Natural killer cell (primary cell): ENCODE results near the gene PBLD. TPM values are rescaled to one million over a fixed set of nuclear protein-coding genes. Genes with fewer than 3 reads are reported as not detected.

Experiments
- ATAC-seq, 3 donors: fragments of 150-1000 bp in 2 of 3; fragments of 200-7000 bp in 1 of 3; cut with Tn5 transposase; 1 replicate in 1 of 3; 2 replicates in 2 of 3; pipeline ENCODE4 v1.10.0; 2021; ENCODE audit warnings: mild to moderate bottlenecking in 2 of 3, moderate library complexity in 2 of 3
- DNase-seq, 2 donors: peaks; one replicate each; pipeline versions ENCODE4 v3.0.0 to v3.0.0-alpha.2; 2013 to 2021; ENCODE audit warnings: mixed read lengths in 1 of 2
- H3K27ac ChIP-seq: one replicate; pipeline ENCODE4 v1.5.1; 2013; ENCODE audit warnings: mild to moderate bottlenecking, low read length
- H3K27me3 ChIP-seq: one replicate; pipeline ENCODE4 v1.6.1; 2013; ENCODE audit warnings: low read length; ENCODE audit not compliant: control insufficient read depth, insufficient read depth
- H3K36me3 ChIP-seq: one replicate; pipeline ENCODE4 v1.6.1; 2013; ENCODE audit warnings: low read length; ENCODE audit not compliant: control insufficient read depth, insufficient read depth
- H3K4me1 ChIP-seq: one replicate; pipeline ENCODE4 v1.6.1; 2013; ENCODE audit warnings: low read length; ENCODE audit not compliant: control insufficient read depth, insufficient read depth
- H3K4me3 ChIP-seq: one replicate; pipeline ENCODE4 v1.5.1; 2013; ENCODE audit warnings: low read length
- H3K9me3 ChIP-seq: one replicate; pipeline ENCODE4 v1.6.1; 2013; ENCODE audit warnings: low read length; ENCODE audit not compliant: control insufficient read depth, insufficient read depth
- H3K27ac Mint-ChIP-seq, 2 donors: one replicate each; pipeline ENCODE4 v1.8.0; 2022; ENCODE audit warnings: mild to moderate bottlenecking in 2 of 2, mixed read lengths in 2 of 2, moderate library complexity in 1 of 2
- H3K27me3 Mint-ChIP-seq, 2 donors: one replicate each; pipeline ENCODE4 v1.8.0; 2022; ENCODE audit warnings: low read depth in 2 of 2, mixed read lengths in 2 of 2
- H3K36me3 Mint-ChIP-seq: one replicate; pipeline ENCODE4 v1.8.0; 2022; ENCODE audit warnings: mixed read lengths
- H3K4me1 Mint-ChIP-seq, 2 donors: one replicate each; pipeline ENCODE4 v1.8.0; 2022; ENCODE audit warnings: mixed read lengths in 2 of 2
- H3K4me3 Mint-ChIP-seq: one replicate; pipeline ENCODE4 v1.8.0; 2022; ENCODE audit warnings: mild to moderate bottlenecking, moderate library complexity, mixed read lengths
- H3K9me3 Mint-ChIP-seq, 2 donors: one replicate each; pipeline ENCODE4 v1.8.0; 2022; ENCODE audit warnings: mixed read lengths in 2 of 2
- WGBS: methylation state at CpG from one replicate; pipeline ENCODE4 v1.1.7; 2013; ENCODE audit warnings: missing lambda C conversion rate; ENCODE audit not compliant: insufficient coverage; 5-methylcytosine and 5-hydroxymethylcytosine counted together
- intact Hi-C: fragments of 100-400 bp; cut with micrococcal nuclease; formaldehyde crosslinking; loops from one replicate; pipeline ENCODE4 v1.14.2; 2022
- total RNA-seq, 4 donors: library from RNA; stranded (reverse); fragments of 120-200 nt in 1 of 4; gene quantifications; one replicate each; pipeline versions ENCODE4 v1.2.3 to v1.2.4, GENCODE V29; 2013 to 2022
- TF ChIP-seq, protein P1 (sequence below): fragments of 200-600 bp; IDR thresholded peaks from one replicate; pipeline ENCODE4 v1.8.0; 2022; ENCODE audit warnings: antibody characterized with exemption

The PBLD gene
- total RNA-seq, 3 donors from 2014 or later (not counting 1 experiment from before 2014, with no cell fraction given) = 1.4 to 2.1 (median 1.4) TPM

DNA sequence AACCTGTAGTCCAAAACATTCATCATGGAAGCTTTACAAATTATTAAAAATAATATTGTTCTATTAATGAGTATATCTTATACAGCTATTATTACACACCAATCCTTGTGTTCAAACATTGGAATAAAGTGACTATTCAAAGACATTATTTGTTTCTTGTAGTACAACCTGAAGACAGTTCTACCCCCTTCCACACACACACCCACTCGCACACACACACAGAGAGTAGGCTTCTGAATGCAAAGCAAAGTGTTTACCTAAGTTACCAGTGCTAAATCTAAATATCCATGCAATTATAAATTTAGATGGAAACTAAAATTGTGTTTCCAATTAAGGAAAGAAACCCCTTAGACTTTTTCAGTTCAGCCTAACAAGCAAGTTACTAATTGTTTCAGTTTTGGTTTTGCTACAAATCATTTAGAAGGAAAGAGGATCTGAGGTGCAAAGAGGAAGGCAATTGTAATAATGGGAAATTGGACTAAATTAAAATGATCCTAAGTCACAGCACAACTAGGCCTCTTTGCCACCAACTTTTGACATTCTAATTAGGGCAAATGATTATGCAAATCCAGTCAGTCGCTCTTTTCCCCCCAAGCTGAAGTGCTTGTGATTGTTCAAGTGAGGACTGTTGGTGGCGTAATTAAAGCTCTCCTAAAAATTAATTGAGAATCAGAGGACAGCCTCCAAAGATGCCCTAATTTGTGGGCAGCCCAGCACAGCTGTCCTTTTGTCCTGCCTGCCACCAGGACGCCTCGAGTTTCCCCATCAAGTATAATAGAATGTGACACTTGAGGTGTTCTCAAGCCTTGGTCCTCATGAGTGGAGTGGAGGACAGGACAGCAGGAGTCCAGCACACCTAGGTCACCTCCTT lies 80.9 kb downstream of the PBLD start:
- Histone ChIP-seq H3K4me3 (no peak overlapping the region), H3K4me1 (no peaks in the 10 kb centered on the region), H3K9me3 (no peaks in the 10 kb centered on the region), H3K27ac (no peak overlapping the region), H3K27me3 (no peaks in the 10 kb centered on the region), H3K36me3 (no peaks in the 10 kb centered on the region)
- intact Hi-C loops = no loop called here
- peaks cover 9 to 17% of the 10 kb centered on the region in 2 donors for H3K27me3 Mint-ChIP-seq
- no peak for DNase-seq
- no peaks in the 10 kb centered on the region for H3K36me3 Mint-ChIP-seq
- TF ChIP-seq, protein P1, sequence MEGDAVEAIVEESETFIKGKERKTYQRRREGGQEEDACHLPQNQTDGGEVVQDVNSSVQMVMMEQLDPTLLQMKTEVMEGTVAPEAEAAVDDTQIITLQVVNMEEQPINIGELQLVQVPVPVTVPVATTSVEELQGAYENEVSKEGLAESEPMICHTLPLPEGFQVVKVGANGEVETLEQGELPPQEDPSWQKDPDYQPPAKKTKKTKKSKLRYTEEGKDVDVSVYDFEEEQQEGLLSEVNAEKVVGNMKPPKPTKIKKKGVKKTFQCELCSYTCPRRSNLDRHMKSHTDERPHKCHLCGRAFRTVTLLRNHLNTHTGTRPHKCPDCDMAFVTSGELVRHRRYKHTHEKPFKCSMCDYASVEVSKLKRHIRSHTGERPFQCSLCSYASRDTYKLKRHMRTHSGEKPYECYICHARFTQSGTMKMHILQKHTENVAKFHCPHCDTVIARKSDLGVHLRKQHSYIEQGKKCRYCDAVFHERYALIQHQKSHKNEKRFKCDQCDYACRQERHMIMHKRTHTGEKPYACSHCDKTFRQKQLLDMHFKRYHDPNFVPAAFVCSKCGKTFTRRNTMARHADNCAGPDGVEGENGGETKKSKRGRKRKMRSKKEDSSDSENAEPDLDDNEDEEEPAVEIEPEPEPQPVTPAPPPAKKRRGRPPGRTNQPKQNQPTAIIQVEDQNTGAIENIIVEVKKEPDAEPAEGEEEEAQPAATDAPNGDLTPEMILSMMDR = no peak
- H3K27ac Mint-ChIP-seq = no peak overlapping the region
- no peak overlapping the region for H3K4me3 Mint-ChIP-seq
- no peak for ATAC-seq
- H3K4me1 Mint-ChIP-seq = no peaks in the 10 kb centered on the region
- 79% methylated on average over 5 of the region's 5 CpGs for WGBS
- H3K9me3 Mint-ChIP-seq = no peaks in the 10 kb centered on the region

DNA sequence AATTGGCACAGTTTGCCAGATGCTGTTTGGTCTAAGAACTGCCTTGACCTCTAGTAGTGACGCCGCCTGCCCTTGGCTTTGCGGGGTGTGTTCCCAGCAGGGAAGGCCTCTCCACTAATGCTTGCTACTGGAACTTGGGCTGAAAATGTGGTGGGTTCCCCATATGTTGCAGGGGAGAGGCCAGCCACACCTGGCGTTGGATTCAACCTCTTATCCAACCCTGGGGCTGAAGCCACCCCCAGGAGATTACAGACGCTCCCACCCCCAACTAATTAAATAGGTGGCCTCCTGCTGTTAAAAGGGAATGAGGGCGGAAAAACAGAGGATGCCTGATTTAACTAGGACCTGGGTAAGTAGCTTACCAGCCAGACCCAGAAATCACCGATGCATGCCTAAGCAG lies 81.6 kb downstream of the PBLD start:
- WGBS = 99% methylated on average over 7 of the region's 7 CpGs
- Histone ChIP-seq H3K4me1 (no peaks in the 10 kb centered on the region), H3K9me3 (no peaks in the 10 kb centered on the region), H3K4me3 (no peak overlapping the region), H3K27ac (no peak overlapping the region), H3K27me3 (no peaks in the 10 kb centered on the region), H3K36me3 (no peaks in the 10 kb centered on the region)
- H3K4me1 Mint-ChIP-seq = no peaks in the 10 kb centered on the region
- peaks cover 3 to 10% of the 10 kb centered on the region in 2 donors for H3K27me3 Mint-ChIP-seq
- no peaks in the 10 kb centered on the region for H3K36me3 Mint-ChIP-seq
- intact Hi-C loops = no loop called here
- no peak overlapping the region for H3K27ac Mint-ChIP-seq
- TF ChIP-seq, protein P1 = no peak
- ATAC-seq (no peak), DNase-seq (no peak)
- H3K9me3 Mint-ChIP-seq = no peaks in the 10 kb centered on the region
- H3K4me3 Mint-ChIP-seq = no peak overlapping the region

DNA sequence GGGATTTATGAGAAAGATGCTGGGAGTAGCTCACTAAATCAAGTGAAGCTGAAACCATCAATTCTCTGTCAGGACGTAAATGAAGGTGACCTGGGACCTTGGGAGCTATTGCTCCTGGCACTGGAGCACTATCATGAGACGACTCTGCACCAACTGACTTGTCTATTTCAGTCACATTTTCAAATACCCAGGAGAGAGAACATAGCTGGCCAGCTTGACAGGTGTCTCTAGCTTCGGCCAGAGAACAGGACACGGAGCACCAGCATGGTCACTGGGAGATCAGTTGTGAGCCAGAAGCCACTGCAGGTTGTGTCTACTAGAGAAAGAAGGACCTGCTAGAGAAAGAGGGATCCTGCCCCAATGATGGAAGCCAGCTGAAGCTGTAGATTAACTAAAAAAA lies 83.4 kb downstream of the PBLD start:
- H3K27ac ChIP-seq = no peak overlapping the region
- no peaks in the 10 kb centered on the region for H3K9me3 ChIP-seq
- ATAC-seq = no peak
- no peaks in the 10 kb centered on the region for H3K4me1 ChIP-seq
- no peaks in the 10 kb centered on the region for H3K4me1 Mint-ChIP-seq
- no peaks in the 10 kb centered on the region for H3K9me3 Mint-ChIP-seq
- no peak overlapping the region for H3K4me3 Mint-ChIP-seq
- peaks cover 2 to 7% of the 10 kb centered on the region in 2 donors for H3K27me3 Mint-ChIP-seq
- H3K27ac Mint-ChIP-seq = no peak overlapping the region
- no peaks in the 10 kb centered on the region for H3K27me3 ChIP-seq
- no peak for DNase-seq
- no peaks in the 10 kb centered on the region for H3K36me3 ChIP-seq
- TF ChIP-seq, protein P1 = no peak
- no peaks in the 10 kb centered on the region for H3K36me3 Mint-ChIP-seq
- no peak overlapping the region for H3K4me3 ChIP-seq
- intact Hi-C loops = no loop called here
- 89% methylated on average over 4 of the region's 4 CpGs for WGBS
